ENCODE results near the gene ZSCAN10. TPM values are rescaled to one million over a fixed set of nuclear protein-coding genes. Genes with fewer than 3 reads are reported as not detected.

Gene ZSCAN10
- polyA plus RNA-seq, 1 donor from 2014 or later = 0.10 TPM

DNA sequence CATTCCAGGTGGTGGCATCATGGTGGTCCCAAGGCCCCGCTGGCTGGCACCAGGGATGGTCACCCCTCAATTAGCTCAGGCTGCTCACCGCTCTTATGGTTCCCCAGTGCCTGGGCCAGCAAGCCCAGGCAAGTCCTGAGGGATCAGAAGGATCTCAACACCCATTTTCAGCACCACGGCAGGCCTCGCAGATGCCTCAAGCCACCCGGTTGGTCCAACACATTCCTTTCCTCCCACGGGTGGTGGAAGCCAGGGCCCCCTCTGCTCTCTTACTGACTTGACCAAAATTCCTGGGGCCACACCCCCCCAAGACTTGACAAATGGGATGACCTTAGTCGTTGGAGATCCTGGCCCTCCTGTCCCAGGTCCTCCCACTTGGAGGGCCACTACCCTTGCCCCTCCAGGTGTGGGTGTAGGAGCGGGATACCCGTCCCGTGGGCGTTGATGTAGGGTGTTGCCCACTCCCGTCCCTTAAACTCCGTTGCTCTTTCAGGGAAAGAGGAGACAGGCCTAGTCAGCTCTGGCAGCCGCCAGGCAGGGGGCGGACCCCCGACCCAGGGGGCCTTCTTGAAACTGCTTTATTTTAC lies 19.2 kb upstream of the ZSCAN10 start:
- Histone ChIP-seq H3K4me3 (ENCODE audit: low read length) (no peak overlapping the region), H3K27me3 (ENCODE audit: insufficient read depth, low read depth, low read length) (no peaks in the 10 kb centered on the region), H3K4me2 (ENCODE audit: low read length) (no peak overlapping the region), H3K27ac (ENCODE audit: low read length) (no peak overlapping the region), H3K79me2 (replicated peaks; ENCODE audit: insufficient read depth, low read length) (peaks cover 6% of the 10 kb centered on the region), H2AFZ (ENCODE audit: low read depth, low read length) (no peak overlapping the region), H3K36me3 (ENCODE audit: insufficient read depth, low read length) (no peaks in the 10 kb centered on the region), H3K9me3 (ENCODE audit: low read length) (no peaks in the 10 kb centered on the region), H3F3A (ENCODE audit: insufficient read depth, low read length, poor library complexity, severe bottlenecking) (no peaks in the 10 kb centered on the region), H3K9ac (ENCODE audit: low read length) (no peak overlapping the region), H3K9me2 (ENCODE audit: insufficient read depth, low read length) (no peaks in the 10 kb centered on the region), H4K20me1 (ENCODE audit: insufficient read depth) (no peaks in the 10 kb centered on the region)
- TF ChIP-seq, protein P1, sequence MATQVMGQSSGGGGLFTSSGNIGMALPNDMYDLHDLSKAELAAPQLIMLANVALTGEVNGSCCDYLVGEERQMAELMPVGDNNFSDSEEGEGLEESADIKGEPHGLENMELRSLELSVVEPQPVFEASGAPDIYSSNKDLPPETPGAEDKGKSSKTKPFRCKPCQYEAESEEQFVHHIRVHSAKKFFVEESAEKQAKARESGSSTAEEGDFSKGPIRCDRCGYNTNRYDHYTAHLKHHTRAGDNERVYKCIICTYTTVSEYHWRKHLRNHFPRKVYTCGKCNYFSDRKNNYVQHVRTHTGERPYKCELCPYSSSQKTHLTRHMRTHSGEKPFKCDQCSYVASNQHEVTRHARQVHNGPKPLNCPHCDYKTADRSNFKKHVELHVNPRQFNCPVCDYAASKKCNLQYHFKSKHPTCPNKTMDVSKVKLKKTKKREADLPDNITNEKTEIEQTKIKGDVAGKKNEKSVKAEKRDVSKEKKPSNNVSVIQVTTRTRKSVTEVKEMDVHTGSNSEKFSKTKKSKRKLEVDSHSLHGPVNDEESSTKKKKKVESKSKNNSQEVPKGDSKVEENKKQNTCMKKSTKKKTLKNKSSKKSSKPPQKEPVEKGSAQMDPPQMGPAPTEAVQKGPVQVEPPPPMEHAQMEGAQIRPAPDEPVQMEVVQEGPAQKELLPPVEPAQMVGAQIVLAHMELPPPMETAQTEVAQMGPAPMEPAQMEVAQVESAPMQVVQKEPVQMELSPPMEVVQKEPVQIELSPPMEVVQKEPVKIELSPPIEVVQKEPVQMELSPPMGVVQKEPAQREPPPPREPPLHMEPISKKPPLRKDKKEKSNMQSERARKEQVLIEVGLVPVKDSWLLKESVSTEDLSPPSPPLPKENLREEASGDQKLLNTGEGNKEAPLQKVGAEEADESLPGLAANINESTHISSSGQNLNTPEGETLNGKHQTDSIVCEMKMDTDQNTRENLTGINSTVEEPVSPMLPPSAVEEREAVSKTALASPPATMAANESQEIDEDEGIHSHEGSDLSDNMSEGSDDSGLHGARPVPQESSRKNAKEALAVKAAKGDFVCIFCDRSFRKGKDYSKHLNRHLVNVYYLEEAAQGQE (IDR thresholded peaks at IDR 0.05; ENCODE audit: borderline replicate concordance) = no peak
- TF ChIP-seq POLR2AphosphoS5 (IDR thresholded peaks at IDR 0.05) (no peak), TAF1 (IDR thresholded peaks at IDR 0.05; ENCODE audit: low read depth) (no peak), MXI1 (conservative IDR thresholded peaks at IDR 0.05; ENCODE audit: poor library complexity, severe bottlenecking) (no peak), SMC3 (conservative IDR thresholded peaks at IDR 0.05; ENCODE audit: poor library complexity) (no peak), EP300 (conservative IDR thresholded peaks at IDR 0.05; ENCODE audit: poor library complexity, severe bottlenecking) (no peak), RAD21 (conservative IDR thresholded peaks at IDR 0.05) (no peak), EZH2 (IDR thresholded peaks at IDR 0.05; ENCODE audit: borderline replicate concordance, insufficient read depth, low read length, poor library complexity, severe bottlenecking) (no peak)
- TF ChIP-seq, protein P2, sequence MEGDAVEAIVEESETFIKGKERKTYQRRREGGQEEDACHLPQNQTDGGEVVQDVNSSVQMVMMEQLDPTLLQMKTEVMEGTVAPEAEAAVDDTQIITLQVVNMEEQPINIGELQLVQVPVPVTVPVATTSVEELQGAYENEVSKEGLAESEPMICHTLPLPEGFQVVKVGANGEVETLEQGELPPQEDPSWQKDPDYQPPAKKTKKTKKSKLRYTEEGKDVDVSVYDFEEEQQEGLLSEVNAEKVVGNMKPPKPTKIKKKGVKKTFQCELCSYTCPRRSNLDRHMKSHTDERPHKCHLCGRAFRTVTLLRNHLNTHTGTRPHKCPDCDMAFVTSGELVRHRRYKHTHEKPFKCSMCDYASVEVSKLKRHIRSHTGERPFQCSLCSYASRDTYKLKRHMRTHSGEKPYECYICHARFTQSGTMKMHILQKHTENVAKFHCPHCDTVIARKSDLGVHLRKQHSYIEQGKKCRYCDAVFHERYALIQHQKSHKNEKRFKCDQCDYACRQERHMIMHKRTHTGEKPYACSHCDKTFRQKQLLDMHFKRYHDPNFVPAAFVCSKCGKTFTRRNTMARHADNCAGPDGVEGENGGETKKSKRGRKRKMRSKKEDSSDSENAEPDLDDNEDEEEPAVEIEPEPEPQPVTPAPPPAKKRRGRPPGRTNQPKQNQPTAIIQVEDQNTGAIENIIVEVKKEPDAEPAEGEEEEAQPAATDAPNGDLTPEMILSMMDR (IDR thresholded peaks at IDR 0.05; ENCODE audit: poor library complexity, severe bottlenecking) = no peak

DNA sequence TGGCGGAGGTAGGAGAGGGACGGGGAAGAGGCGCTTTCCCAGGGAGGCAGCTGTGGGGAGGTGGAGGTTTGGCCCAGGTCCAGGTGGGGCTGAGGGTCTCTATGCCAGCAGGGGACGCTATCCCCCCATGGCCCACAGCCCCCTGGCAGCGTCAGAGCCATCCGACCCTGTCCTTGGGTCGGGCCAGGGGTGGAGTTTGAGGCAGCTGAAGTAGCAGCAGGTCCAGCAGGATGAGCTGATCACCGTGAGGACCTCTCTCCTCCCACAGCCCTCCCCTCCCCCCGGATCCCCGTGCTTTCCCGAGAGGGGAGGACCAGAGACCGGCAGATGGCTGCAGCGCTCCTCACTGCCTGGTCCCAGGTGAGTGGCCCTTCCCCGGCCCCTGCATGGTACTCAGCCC lies 16.5 kb upstream of the ZSCAN10 start:
- no peak for TF ChIP-seq POLR2AphosphoS5 (IDR thresholded peaks at IDR 0.05)
- TF ChIP-seq TAF1 (IDR thresholded peaks at IDR 0.05; ENCODE audit: low read depth) = no peak
- TF ChIP-seq, protein P1 (IDR thresholded peaks at IDR 0.05; ENCODE audit: borderline replicate concordance) = no peak
- no peak for TF ChIP-seq RAD21 (conservative IDR thresholded peaks at IDR 0.05)
- no peak for TF ChIP-seq SMC3 (conservative IDR thresholded peaks at IDR 0.05; ENCODE audit: poor library complexity)
- no peak for TF ChIP-seq MXI1 (conservative IDR thresholded peaks at IDR 0.05; ENCODE audit: poor library complexity, severe bottlenecking)
- no peak for TF ChIP-seq EZH2 (IDR thresholded peaks at IDR 0.05; ENCODE audit: borderline replicate concordance, insufficient read depth, low read length, poor library complexity, severe bottlenecking)
- TF ChIP-seq, protein P2 (IDR thresholded peaks at IDR 0.05; ENCODE audit: poor library complexity, severe bottlenecking) = no peak
- no peak for TF ChIP-seq EP300 (conservative IDR thresholded peaks at IDR 0.05; ENCODE audit: poor library complexity, severe bottlenecking)
- no peak overlapping the region for H2AFZ ChIP-seq (ENCODE audit: low read depth, low read length)
- H3K9me3 ChIP-seq (ENCODE audit: low read length) = no peaks in the 10 kb centered on the region
- H3K4me3 ChIP-seq (ENCODE audit: low read length) = no peak overlapping the region
- H3K27me3 ChIP-seq (ENCODE audit: insufficient read depth, low read depth, low read length) = no peaks in the 10 kb centered on the region
- H3K4me2 ChIP-seq (ENCODE audit: low read length) = no peak overlapping the region
- no peaks in the 10 kb centered on the region for H3K36me3 ChIP-seq (ENCODE audit: insufficient read depth, low read length)
- no peaks in the 10 kb centered on the region for H3F3A ChIP-seq (ENCODE audit: insufficient read depth, low read length, poor library complexity, severe bottlenecking)
- H4K20me1 ChIP-seq (ENCODE audit: insufficient read depth) = no peaks in the 10 kb centered on the region
- no peak overlapping the region for H3K27ac ChIP-seq (ENCODE audit: low read length)
- peaks cover 21% of the 10 kb centered on the region for H3K79me2 ChIP-seq (replicated peaks; ENCODE audit: insufficient read depth, low read length)
- H3K9me2 ChIP-seq (ENCODE audit: insufficient read depth, low read length) = no peaks in the 10 kb centered on the region
- H3K9ac ChIP-seq (ENCODE audit: low read length) = no peak overlapping the region

All from neural cell (in vitro differentiated cells).